Tongue (tissue), 2 donors: ENCODE measurements around the gene SLC12A5. TPM values are rescaled to one million over a fixed set of nuclear protein-coding genes. Genes with fewer than 3 reads are reported as not detected.
"Not testable (repeated sequence)": the region's sequence is repeated elsewhere in the genome, so short reads cannot be mapped to it uniquely, and the experiment has no call there.

Source experiments
- DNase-seq: peaks from one replicate; pipeline ENCODE4 v3.0.0-alpha.2; 2015
- total RNA-seq: library from RNA; depleted of rRNA; stranded (reverse); fragments of >200 nt; gene quantifications from one replicate; pipeline ENCODE4 v1.2.3, GENCODE V29; 2014

SLC12A5 gene
- total RNA-seq, 1 donor from 2014 or later = 0.21 TPM

DNA sequence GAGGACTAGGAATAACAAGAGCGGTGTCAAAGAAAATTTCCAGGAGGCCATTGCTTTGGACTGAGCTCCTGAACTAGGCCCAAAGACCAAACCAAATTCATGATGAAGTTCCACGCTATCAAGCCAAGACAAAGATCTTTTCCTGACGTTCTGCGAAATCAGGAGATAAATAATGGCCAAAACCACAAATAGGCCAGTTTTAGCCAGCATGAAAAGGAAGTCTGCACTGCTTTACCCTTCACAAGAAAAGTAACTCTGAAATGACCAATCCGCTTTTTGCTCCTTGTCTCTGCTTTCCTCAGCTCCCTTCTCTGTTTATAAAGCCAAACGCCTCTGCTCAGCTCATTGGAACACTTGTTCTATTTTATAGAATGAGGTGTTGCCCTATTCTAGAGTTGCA, 54.1 kb downstream of the SLC12A5 start:
- DNase-seq = no peak

DNA sequence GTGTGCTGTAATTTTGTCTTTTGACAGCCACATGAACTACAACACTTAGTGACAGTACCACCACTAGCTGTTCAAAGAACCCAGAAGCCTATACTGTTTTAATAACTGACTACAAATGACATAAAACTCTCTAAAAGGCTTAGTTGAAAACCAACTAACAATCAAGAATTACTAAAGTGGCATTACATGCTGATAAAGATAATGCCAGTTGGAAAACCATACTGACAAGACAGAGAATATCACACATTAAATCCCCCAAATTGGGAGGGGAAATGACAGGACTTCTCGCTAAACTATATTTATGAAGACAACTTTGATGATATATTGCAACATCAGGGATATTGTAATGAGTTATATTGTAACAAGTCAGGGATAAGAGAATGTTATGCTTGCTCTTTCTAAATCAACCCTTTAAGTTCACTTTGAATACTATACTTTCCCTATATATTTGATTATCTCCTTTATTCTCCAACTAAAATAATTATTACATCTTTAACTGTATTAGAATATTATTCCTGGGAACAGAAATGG, 54.6 kb downstream of the SLC12A5 start:
- no peak for DNase-seq

DNA sequence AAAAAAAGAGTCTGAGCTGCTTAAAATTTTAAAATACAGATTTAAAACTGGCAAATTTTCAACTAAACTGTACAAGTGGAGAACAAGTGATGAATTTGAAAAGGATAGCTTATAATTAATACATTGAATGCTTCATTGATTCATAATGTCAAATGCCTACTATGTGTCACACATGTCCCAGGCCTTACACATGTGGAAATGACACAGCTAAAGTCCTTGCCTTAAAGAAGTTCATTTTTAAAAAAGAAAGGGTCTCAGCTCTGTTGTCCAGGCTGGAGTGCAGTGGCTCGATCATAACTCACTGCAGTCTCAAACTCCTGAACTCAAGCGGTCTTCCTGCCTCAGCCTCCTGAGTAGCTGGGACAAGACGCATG, 55.8 kb downstream of the SLC12A5 start:
- DNase-seq = no peak

GRCh38 chr20:46085179-46085851, 56.3 kb downstream of the SLC12A5 start:
- DNase-seq = no peak

GRCh38 chr20:46087161-46087560, 58.1 kb downstream of the SLC12A5 start:
- no peak for DNase-seq

GRCh38 chr20:46088409-46089166, 59.6 kb downstream of the SLC12A5 start:
- DNase-seq = peak; percentile 3

DNA sequence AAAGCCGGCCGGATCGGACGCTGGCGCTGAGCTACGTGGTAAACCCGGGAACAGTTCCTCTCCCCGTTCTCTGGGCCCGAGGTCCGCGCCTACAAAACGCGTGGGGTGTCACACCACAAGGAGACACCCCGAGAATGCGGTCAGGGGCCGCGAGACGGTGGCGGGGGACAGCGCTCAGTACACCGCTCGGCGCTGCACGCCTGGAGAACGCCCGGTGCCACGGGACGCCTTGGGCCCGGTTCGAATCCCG, 60.1 kb downstream of the SLC12A5 start:
- DNase-seq = no peak

GRCh38 chr20:46089417-46090388, 60.7 kb downstream of the SLC12A5 start, which contains the start of gene NCOA5:
NCOA5 (minus strand) TSS chr20:46089962; CDS start chr20:46079424, 10,538 bp downstream.
- DNase-seq = peak; percentile 98

DNA sequence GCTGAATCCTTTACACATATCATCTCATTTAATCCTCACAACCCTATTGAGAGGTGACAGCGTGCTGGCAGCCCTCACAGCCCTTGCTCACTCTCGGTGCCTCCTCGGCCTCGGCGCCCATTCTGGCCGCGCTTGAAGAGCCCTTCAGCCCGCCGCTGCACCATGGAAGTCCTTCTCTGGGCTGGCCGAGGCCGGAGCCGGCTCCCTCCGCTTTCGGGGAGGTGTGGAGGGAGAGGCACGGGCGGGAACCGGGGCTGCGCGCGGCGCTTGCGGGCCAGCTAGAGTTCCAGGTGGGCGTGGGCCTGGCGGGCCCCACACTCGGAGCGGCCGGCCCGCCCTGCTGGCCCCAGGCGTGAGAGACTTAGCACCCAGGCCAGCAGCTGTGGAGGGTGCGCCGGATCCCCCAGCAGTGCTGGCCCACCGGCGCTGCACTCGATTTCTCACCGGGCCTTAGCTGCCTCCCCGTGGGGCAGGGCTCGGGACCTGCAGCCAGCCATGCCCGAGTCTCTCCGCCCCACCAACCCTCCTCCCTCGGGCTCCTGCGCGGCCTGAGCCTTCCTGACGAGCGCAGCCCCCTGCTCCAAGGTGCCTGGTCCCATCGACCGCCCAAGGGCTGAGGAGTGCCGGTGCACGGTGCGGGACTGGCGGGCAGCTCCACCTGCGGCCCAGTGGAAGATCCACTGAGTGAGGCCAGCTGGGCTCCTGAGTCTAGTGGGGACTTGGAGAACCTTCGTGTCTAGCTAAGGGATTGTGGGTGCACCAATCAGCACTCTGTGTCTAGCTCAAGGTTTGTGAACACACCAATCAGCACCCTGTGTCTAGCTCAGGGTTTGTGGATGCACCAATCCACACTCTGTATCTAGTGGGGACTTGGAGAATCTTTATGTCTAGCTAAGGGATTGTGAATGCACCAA, 62.9 kb downstream of the SLC12A5 start:
- not testable (repeated sequence) for DNase-seq

DNA sequence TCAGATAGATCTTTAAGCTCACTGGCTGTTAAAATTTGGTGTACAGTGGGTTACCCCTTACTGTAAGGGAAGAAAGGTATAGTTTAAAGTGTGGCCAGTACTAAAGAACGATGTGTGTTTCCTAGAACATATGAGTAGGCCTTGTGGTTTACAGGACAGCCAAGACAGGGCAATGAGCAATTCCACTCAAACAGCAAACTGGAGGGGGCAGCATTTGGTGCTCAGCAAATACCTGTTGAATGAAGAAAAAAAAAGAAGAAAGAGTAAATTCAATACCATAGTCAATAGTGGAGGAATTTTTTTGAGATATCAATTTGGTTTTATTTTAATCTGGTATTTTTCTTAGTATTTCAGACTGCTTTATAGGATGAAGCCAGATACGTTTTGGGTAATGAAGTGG, 64.5 kb downstream of the SLC12A5 start:
- no peak for DNase-seq

DNA sequence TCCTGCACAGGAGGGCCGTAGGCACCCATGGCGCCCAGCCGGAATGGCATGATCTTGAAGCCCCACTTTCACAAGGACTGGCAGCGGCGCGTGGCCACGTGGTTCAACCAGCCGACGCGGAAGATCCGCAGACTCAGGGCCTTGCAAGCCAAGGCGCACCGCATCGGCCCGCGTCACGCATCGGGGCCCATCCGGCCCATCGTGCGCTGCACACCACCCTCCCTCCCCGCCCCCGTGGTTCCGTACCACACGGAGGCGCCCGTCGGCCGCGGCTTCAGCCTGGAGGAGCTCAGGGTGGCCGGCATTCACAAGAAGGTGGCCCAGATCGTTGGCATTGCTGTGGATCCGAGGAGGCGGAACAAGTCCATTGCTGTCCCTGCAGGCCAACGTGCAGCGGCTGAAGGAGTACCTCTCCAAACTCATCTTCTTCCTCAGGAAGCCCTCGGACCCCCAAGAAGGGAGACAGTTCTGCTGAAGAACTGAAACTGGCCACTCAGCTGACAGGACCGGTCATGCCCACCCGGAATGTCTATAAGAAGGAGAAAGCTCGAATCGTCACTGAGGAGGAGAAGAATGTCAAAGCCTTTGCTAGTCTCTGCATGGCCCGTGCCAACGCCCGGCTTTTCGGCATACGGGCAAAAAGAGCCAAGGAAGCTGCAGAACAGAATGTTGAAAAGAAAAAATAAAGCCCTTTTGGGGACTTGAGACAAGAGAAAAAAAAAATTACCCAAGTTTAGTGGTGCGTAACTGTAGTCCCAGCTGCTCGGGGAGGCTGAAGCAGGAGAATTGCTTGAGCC, 70.7 kb downstream of the SLC12A5 start:
- no peak for DNase-seq

DNA sequence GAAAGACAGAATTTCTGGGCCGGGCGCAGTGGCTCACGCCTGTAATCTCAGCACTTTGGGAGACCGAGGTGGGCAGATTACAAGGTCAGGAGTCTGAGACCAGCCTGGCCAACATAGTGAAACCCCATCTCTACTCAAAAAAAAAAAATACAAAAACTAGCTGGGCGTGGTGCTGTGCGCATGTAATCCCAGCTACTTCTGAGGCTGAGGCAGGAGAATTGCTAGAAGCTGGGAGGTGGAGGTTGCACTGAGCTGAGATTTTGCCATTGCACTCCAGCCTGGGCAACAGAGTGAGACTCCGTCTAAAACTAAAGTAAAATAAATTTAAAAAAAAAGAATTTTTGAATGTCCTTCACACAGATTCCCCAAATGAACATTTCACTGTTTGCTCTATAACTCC, 71.4 kb downstream of the SLC12A5 start:
- DNase-seq = not testable (repeated sequence)

DNA sequence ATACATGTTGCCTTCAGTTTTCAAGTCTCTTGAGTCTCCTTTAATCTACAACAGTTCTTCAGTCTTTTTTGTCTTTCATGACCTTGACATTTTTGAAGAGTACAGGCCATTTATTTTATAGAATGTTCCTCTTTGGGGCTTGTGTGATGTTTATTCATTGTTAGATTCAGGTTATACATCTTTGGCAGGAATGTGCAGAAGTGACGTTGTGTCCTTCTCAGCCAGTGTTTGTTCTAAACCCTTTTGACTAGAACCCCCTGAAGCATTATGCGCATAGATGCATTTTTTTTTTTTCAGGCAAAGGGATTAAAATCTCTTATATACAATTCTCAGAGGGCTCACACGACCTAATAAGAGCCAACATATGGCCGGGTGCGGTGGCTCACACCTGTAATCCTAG, 72.0 kb downstream of the SLC12A5 start:
- DNase-seq = no peak

DNA sequence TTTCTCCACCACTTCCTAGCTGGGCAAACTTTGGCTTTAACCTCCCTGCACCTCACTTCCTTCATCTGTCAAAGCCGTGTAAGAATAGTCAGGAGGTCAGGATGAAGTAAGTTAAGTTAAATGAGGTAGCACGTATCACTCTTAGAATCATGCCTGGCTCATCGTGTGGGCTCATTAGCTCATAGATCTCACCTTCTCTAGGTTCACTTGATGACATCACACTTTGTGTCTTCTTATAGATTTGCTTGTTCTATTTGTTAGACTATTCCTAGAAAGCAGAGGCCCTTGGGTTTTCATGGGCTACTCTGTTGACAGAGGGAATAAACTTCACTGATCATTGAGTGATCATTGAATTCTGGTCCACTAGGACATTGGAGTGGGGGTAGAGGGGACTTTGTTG, 72.9 kb downstream of the SLC12A5 start:
- DNase-seq = no peak

DNA sequence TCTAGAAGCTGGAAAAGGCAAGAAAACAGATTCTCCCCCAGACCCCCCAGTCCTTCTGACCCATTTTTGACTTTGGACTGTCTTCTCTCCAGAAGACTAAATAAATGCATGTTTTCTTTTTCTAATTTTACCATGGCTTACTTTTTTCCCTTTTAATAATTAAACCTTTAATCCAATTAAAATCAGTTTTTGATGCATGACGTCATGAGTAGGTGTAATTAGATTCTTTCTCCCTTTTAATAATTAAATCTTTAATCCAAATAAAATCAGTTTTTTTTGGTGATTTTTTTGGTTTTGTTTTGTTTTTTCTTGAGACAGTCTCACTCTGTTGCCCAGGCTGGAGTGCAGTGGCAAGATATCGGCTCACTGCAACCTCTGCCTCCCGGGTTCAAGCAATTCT, 73.9 kb downstream of the SLC12A5 start:
- no peak for DNase-seq

GRCh38 chr20:46104262-46104661, 75.2 kb downstream of the SLC12A5 start:
- DNase-seq = no peak

DNA sequence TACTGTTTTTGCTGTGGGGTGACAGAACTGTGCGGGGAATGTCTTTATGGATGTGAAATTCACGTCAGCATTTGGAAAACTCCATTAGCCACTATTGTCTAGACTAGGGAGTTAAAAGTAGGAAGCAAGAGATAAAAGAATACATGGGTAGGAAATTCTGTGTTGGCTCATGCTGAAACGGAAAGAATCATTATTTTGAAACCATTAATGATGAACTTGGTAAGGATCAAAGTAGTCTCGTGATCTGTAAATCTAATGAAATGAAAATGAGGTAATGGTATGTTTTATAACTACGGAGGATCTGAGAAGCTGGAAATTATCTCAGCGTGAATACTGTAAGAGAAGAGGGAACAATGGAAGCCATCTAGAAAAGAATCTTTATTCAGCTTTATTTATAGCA, 78.0 kb downstream of the SLC12A5 start:
- no peak for DNase-seq

- no peak for DNase-seq
Measured at GRCh38 chr20:46108435-46108841, 79.4 kb downstream of the SLC12A5 start.

DNA sequence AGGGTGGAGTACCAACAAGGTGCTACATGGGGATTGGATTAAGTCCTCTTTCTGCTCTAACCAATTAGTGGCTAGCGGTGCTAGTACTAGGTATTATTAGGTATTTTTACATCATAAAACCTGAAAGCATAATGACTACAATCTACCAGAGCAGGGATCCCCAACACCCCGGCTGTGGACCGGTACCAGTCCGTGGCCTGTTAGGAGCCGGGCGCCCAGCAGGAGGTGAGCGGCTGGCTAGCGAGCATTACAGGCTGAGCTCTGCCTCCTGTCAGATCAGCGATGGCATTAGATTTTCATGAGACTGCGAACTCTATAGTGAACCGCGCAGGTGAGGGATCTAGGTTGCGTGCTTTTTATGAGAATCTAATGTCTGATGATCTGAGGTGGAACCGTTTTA, 80.0 kb downstream of the SLC12A5 start:
- DNase-seq = no peak
